Fibroblast of skin of abdomen (primary cell): ENCODE data around the gene MDH2.
"Not testable (repeated sequence)": the region's sequence is repeated elsewhere in the genome, so short reads cannot be mapped to it uniquely, and the experiment has no call there.

Experiments
- DNase-seq: peaks from one replicate; pipeline ENCODE4 v3.0.0-alpha.2; 2013

The MDH2 gene

DNA sequence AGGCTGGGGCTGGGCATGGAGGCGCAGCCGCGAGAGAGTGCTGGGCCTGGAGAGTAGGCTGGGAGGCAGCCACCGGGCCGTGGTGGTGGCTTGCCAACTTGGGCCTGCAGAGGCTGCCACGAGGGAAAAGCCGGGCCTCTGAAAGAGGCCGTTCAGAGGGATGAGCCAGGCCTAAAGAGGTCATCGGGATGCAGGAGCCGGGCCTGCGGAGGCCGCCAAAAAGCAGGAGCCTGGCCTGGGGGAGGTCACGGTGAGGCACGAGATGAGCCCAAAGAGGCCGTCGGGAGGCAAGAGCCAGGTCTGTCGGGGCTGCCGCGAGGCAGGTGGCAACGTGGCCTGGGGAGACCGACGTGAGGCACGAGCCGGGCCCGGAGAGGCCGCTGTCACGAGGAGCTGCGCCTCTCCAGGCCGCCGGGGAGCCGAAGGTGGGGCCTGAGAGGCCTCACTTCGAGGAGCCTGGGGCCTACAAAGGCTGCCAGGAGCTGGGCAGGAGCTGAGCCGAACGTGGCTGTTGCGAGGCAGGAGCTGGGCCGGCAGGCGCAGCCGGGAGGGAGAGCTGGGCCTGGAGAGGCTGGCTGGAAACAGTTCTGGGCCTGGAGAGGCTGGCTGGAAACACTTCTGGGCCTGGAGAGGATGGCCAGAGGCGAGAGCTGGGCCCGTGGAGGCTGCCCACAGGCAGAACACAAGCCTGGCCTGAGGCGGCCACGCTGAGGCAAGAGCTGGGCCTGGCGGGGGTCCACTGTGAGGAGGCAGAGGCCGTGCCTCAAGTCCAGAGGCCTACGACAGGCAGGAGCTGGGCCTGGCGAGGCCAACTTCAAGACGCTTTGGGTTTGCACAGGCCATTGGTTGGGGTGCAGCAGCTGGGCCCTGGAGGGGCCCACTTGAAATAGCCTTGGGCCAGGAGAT lies 24.6 kb downstream of the MDH2 start:
- no peak for DNase-seq

DNA sequence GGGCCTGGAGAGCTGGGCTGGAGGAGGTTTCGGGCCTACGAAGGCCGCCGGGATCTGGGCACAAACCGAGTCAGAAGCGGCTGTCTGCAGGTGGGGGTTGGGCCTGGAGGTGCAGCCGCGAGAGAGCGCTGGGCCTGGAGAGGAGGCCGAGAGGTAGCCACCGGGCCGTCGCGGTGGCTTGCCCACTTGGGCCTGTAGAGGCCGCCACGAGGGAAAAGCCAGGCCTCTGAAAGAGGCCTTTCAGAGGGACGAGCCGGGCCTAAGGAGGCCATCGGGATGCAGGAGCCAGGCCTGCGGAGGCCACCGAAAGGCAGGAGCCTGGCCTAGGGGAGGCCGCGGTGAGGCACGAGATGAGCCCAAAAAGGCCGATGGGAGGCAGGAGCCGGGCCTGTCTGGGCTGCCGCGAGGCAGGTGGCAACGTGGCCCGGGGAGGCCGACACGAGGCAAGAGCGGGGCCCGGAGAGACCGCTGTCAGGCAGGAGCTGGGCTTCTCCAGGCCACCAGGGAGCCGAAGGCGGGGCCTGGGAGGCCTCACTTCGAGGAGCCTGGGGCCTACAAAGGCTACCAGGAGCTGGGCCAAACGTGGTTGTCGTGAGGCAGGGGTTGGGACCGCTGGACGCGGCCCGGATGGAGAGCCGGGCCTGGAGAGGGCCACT lies 25.6 kb downstream of the MDH2 start:
- DNase-seq, result no peak

- no peak for DNase-seq
Observed at GRCh38 chr7:76074306-76074971, 26.5 kb downstream of the MDH2 start.

DNA sequence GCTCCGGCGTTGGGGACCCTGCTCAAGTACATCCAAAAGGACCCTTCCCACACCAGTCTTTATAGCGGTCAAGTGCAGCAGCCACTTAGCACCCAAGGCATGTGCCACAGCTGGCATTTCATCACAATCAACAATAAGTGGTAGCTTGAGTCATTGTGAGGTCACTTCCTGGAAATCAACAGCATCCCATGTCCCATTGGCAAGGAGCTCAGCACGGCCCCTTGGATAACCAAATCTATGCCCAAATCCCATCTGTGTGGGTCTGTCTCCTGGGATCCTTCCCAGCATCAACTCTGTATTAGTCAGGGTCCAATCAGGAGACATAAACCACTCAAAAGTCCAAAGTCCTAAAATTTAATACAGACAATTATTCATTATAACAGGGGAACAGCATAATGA lies 27.1 kb downstream of the MDH2 start:
- DNase-seq, result no peak

GRCh38 chr7:76076995-76077394 lies 29.1 kb downstream of the MDH2 start:
- no peak for DNase-seq

DNA sequence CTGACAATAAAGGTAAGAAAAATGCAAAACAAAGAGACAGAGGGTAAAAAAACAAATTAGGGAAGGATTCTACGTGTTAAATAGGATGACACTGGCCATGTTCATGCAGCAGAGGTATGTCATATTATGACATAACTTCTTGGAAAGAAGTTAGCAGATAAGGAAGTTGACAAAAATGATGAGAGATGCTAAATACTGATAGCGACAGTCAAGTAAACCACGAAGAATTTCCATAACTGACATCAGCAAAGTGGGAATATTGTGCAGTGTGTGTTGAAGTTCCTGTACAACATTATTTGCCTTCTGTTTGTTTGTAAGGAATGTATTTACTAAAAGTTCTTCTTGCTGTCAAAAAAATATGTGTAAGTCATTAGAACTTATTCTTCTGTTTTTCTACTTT lies 29.5 kb downstream of the MDH2 start:
- no peak for DNase-seq

DNA sequence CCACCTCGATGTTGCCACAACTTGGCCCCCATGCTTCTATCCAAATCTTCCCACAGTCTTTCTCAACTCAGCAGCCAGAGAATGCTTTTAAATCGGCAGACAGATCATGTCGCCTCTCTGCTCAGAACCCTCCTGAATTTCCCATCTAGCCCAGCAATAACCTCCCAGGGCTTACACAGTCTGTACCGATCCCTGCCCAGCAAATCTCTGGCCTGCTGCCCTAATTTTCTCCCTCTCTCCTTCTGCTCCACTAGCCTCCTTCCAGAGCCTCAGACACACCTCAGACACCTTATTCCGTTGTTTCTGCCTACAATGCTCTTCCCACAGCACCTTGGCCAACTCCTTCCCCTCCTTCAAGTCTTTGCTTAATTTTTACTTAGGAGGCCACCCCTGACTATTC lies 32.3 kb downstream of the MDH2 start:
- no peak for DNase-seq

DNA sequence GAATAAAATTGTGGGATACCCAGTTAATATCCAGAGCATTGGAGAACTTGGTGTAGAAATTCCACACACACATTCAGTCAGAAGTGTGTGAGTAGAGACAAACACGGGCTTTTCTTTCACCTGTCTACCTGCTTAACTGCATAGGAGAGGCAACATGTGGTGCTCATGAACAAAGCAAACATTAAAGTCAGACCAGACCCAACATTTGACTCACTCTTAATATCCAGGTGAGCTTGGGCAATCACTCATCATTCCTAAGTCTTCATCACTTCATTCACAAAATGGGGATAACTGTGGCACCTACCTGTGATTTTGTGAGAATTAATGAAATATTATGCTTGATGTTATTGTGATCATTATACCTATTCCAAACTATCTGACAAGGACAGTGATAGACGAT lies 36.2 kb downstream of the MDH2 start:
- not testable (repeated sequence) for DNase-seq

- DNase-seq, result no peak
Observed at GRCh38 chr7:76086070-76086469, 38.2 kb downstream of the MDH2 start.

DNA sequence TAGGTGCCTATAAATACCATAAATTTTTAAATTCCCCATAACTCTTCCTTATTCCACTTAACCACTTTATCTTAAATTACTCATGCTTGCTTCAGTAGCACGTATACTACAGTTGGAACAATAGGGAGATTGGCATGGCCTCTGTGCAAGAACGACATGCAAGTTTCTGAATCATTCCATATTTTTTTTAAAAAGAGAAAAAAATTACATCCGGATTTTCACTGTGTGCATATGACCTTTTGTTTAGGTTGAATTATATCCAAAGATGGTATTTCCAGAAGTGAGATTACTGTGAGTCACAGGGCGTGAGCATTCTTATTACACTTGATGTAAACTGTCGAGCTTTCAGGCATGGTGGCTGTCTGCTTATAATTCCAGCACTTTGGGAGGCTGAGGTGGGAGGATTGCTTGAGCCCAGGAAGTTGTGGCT lies 39.5 kb downstream of the MDH2 start:
- DNase-seq, result peak; percentile 93

DNA sequence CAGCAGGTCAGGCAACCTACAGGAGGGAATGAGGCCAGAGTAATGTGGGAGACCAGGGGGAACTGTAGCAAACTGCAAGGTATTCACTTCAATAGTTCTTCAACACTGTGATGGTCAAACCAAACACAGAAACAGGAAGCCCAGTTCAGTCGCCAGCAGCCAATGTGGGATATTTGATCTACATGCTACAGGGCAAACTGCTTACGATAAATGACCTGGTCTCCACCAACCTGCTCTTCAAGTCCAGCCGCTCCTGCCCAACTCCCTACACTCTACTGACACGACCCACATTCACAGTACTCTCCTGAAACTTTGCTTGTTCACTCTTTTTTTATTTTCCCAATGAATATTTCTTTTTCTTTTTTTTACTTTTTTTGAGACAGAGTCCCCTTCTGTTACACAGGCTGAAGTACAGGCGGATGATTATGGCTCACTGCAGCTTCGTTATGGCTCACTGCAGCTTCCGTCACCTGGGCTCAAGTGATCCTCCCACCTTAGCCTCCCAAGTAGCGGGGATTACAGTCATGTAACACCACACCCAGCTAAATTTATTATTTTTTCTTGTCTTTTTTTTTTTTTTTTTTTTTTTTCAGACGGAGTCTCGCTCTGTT lies 42.1 kb downstream of the MDH2 start:
- no peak for DNase-seq

DNA sequence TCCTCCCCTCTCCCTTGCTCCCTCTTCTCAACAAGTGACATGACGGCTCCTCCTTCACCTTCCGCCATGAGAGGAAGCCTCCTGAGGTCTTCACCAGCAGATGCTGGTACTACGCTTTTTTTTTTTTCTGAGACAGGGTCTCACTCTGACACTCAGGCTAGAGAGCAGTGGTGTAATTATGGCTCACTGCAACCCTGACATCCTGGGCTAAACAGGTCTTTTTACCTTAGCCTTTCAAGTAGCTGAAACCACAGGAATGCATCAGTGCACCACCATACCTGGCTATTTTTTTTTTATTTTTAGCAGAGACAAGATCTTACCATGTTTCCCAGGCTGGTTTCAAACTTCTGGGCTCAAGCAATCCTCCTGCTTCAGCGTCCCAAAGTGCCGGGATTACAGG lies 43.6 kb downstream of the MDH2 start:
- no peak for DNase-seq

DNA sequence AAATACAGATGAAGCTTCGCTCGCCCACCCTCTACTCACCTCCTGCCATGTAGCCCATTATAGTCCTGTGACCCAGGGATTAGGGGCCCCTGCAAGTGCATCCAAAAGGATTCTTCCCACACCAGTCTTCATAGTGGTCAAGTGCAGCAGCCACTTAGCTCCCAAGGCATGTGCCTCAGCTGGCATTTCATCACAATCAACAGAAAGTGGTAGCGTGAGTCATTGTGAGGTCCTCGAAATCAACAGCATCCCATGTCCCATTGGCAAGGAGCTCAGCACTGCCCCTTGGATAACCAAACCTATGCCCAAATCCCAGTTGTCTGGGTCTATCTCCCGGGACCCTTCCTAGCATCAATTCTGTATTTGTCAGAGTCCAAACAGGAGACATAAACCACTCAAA lies 45.6 kb downstream of the MDH2 start:
- not testable (repeated sequence) for DNase-seq

GRCh38 chr7:76094326-76094725 lies 46.4 kb downstream of the MDH2 start:
- not testable (repeated sequence) for DNase-seq

DNA sequence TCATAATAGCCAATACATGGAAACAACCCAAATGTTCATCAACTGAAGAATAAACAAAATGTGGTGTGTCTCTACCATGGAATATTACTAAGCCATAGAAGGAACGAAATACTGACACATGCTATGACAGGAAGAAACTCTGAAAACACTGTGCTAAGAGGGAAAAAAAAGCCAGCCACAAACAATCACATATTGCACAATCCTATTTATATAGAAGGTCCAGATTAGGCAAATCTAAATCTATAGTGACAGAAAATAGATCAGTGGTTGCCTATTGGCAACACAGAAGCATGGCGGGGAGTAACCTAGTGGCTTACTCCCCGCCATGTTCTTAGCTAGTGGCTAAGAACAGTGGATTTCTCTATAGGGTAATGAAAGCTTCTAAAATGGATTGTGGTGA lies 48.0 kb downstream of the MDH2 start:
- DNase-seq, result no peak

DNA sequence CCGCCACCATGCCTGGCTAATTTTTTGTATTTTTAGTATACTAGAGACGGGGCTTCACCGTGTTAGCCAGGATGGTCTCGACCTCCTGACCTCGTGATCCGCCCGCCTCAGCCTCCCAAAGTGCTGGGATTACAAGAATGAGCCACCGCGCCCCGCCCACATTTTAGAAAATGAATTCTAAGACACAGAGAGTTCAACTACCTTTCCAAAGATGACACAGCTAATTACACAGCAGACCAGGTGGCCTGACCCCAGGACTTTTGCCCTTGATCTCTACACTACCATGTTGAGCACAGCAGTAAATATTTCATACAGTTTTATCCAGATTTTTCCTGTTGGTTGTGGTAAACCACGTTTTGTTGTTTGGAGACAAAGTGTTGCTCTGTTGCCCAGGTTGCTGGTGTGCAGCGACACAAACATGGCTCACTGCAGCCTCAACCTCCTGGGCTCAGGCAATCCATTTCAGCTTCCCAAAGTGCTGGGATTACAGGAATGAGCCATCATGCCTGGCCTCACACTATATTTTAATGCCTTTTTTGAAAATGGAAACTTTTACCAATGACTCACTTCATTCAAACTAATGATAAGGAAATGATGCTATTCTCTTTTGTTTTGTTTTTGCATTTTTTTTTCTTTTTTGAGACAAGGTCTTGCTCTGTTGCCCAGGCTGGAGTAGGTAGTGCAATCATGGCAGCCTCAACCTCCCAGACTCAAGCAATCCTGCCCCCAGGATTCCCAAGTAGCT lies 54.0 kb downstream of the MDH2 start:
- DNase-seq, result peak; percentile 7

DNA sequence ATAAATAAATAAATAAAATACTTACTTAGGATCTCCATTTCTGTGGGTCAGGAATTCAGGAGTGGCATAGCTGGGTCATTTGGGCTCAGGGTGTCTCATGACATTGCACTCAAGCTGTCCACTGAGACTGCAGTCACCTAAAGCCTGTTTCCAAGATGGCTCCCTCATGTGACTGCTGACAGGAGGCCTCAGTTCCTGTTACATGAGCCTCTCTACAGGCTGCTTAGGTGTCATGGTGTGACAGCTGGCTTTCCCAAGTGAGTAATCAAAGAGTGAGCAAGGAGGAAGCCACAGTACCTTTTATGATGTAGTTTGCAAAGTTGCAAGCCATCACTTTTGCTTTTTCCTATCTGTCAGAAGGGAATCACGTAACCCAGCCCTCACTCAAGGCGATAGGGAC lies 55.9 kb downstream of the MDH2 start:
- not testable (repeated sequence) for DNase-seq

DNA sequence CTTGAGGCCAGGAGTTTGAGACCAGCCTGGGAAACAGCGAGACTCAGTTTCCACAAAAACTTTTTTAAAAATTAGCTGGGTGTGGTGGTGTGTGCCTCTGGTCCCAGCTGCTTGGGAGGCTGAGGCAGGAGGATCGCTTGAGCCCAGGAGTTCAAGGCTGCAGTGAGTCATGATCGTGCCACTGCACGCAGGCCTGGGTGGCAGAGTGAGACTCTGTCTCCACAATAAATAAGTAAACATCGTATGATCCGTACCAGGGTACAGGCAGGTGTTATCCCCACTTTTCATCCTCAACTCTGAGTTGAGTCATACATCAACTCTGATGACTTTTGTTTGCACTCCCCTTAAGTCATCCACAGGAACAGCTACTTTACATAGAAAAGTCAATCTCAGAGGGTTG lies 58.2 kb downstream of the MDH2 start:
- not testable (repeated sequence) for DNase-seq

DNA sequence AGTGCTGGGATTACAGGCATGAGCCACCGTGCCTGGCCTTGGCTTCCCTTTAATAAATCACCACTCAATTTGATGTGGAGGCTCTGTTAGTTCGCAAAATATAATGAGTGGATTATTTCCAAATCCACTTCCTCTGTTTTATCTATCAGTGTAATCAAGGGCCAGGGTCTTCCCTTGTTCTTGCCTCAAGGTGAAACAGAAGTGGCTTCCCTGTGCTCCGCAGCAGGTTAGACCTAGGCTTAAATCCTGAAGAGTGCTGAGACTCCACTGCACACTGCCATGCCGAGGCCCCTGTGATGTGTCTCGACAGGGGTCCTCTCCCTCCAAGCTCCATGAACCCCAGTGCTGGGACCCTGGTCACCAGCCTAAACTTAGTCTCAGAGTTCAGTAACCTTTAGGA lies 59.0 kb downstream of the MDH2 start:
- DNase-seq, result no peak

DNA sequence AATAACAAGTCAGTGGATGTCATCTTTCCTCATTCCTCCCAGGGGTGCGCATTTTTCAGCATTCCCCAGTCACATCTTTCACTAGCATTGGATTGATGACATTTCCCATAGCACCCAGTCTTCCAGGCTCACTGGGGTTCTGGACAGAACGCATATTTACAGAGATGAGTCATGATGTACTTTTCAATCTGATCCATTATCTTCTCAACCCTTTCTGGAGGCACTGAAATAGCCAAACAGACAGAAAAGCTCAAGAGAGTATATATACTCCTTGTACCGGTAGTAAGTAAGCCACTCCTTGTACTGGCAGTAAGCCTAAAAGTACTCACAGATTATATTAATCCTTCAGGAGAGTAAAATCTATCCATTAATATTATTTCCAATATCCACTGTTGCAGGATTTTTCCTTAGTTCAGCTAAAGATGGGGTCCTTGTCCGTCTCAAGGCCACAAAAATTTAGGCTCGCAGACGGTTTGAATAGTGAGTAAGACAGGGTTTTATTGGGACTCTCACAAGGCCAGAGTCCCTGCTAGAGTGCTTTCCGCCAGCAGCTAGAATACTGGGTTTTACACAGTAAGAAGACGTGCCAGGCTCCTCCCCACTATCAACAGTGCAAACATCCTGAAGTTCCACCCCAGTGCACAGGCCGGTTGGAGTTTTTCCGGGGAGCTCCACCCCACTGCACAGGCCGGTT lies 60.8 kb downstream of the MDH2 start:
- DNase-seq, result peak; percentile 36

DNA sequence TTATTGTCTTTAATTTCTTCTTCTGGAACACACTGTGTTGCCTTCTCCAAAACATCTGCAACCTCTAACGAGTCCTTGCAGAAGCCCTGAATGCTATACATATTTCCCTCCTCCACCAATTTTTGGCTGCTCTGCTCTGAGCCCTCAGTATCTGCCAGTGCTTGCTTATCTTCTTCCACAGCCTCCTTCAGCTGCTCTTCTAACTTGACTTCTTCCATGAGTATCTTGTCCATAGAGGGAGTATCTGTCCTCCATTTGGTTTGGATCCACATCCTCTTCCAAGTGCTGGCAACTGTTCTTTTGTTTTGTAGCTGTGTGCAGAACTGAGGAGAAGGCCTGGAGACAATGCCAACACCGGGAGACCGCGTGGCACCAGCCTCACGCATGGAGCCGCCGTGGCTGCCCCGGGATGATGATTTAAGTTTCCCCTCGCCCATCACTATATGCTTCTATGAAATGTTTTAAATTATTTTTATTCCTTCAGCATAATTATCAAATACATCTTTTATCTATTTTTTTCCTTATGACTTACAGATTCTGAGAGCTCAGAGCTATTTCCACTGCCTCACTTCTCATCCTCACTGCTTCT lies 65.2 kb downstream of the MDH2 start:
- DNase-seq, result not testable (repeated sequence)
